ENCODE results near the gene PPP6R1.

PPP6R1 gene

GRCh38 chr19:55279770-55280643, 21.2 kb upstream of the PPP6R1 start, which contains the start of gene HSPBP1:
Gene HSPBP1, minus strand, starts transcription at chr19:55280110. Its CDS starts 502 bp downstream, at chr19:55279608.
- DNase-seq, result peak; percentile 95

DNA sequence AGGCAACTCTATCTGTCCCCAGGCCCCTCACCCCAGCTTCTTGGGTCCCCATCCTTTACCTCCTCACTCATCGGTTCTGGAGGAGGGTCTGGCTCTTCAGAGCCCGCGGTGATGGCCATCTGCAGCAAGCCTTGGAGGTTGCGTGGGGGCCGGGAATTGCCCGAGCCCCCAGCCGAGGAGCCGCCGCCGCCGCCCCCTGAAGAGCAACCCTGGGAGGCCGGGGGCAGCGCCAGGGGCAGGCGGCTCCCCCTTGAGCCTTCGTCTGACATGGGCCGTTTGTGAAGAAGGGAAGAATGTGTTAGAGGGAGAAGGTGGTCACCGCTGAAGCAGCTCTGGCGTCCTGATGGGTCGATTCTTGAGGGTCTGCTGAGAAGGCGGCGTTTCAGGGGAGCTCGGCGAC, 20.5 kb upstream of the PPP6R1 start:
- DNase-seq, result no peak

GRCh38 chr19:55278391-55279135, 19.7 kb upstream of the PPP6R1 start:
- no peak for DNase-seq

DNA sequence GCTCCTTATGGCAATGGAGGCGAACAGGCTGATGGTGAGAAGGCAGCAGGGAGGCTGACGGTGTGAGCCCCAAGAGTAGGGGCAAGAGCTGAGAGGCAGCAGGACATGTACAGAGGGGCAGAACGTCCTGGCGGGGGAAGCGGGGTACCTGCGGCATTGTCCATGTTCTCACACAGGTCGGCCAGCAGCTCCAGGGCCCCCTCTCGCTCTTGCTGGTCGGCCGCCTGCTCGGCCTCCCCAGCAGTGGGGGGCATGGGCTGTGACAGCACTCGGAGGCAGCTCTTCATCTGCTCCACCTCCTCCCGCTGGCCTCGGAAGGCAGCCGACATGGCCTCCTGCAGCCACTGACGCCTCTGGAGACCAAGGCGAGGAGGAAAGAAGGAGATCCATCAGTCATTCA, 18.7 kb upstream of the PPP6R1 start:
- no peak for DNase-seq

GRCh38 chr19:55276720-55277430, 18.1 kb upstream of the PPP6R1 start:
- no peak for DNase-seq

- no peak for DNase-seq
These were observed 17.3 kb upstream of the PPP6R1 start for GRCh38 chr19:55275851-55276719.

DNA sequence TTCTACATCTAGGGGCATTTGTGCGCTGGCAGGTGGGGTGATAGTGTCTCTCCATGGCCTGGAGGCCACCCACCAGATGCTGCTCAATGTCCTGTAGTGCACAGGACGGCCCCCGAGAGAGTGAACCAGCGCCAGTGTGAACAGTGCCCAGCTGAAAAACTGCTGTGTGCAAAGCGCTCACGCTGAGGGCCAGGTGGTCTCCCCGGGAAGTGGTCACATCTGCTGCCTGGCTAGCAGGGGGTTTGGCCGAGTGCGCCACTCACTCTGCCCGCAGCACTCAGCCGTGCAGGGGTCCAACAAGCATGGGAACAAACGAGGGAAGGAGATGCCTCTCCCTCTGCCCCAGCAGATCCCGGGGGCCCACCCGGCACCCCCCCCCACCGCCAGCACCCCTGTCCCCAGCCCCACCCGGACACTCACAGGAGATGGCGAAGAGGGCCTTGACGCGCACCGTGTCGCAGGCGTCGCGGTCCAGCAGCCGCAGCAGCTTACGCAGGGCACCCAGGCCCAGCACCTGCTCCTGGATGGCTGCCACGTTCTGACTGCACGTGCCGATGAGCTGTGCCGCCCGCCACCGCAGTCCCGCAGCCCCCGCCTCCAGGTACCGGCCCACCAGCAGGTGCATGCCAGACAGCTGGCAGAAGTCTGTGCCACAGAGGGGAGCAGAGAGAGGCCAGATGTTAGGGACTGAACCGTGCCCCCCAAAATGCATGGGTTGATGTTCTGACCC, 15.3 kb upstream of the PPP6R1 start:
- no peak for DNase-seq

DNA sequence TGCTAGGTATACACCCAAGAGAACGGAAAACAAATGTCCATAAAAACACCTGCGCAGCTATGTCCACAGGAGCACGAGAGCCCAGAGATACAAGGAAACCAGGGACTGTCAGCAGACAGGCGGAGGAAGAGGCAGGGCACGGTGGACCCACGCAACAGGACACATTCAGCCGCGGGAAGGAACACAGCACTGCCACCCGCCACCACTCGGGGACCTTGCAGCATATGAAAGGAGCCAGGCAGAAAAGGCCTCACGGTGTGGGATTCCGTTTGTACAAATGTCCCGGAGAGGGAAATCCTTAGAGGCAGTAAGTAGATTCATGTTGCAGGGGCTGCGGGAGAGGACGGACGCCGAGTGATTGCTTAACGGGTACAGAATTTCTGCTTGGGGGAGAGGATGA, 13.3 kb upstream of the PPP6R1 start:
- DNase-seq, result no peak

GRCh38 chr19:55270172-55270942, 11.5 kb upstream of the PPP6R1 start:
- DNase-seq, result no peak

- DNase-seq, result no peak
These were observed 10.5 kb upstream of the PPP6R1 start for GRCh38 chr19:55269299-55269698.

DNA sequence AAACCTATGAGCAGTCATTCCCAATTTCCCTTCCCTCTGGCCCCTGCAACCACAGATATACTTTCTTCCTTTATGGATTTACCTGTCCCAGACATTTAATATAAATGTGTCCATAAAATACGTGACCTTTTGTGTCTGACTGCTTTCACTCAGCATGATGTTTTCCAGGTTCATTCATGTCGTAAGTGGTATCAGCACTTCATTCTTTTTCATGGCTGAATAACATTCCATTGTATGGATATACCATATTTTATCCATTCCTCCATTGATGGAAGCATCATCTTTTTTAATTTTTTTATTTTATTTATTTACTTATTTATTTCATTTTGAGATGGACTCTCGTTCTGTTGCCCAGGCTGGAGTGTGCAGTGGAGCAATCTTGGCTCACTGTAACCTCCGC, 8.0 kb upstream of the PPP6R1 start:
- DNase-seq, result no peak

DNA sequence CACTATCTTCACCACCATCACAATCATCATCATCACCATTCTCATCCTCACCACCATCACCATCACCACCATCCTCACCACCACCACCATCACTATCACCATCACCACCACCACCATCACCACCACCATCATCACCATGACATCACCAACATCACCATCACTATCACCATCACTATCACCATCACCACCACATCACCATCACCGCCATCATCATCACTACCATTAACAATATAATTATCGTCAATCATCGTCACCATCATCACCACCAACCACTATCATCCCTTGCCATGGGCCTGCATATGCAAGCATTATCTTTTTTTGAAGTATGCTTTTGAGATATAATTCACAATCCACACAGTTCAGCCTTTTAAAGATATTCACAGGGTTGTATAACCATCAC, 7.6 kb upstream of the PPP6R1 start:
- no peak for DNase-seq

DNA sequence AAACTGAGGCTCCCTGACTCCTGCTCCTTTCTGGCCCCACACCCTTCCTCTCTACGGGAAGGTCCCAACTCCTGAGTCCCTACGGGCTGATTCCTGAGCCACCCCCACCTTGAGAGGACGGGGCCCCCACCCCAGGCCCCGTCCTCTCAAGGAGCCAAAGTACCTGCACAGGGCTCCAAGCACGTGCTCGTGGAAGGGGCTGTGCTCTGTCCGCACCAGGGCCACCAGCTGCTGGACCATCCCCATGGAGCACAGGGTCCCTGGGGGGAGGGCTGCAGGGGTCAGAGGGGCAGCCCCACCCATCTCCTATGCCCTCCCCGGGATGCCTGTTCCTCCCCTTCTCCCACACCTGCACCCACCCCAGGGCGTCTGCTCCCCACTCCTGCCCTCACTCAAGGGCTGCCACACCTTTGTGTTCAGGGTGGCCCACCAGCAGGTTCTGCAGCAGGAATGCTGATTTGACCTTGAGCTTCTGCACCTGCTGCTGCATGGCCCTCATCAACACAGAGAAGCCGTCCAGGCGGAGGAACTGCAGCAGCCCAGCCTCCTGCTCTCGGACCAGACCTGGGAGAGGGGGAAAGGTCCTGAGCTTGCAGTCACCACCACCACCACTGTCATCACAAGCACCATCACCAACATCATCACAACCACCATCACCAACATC, 7.0 kb upstream of the PPP6R1 start:
- DNase-seq, result no peak

- DNase-seq, result no peak
These were observed 6.4 kb upstream of the PPP6R1 start for GRCh38 chr19:55265173-55265572.

DNA sequence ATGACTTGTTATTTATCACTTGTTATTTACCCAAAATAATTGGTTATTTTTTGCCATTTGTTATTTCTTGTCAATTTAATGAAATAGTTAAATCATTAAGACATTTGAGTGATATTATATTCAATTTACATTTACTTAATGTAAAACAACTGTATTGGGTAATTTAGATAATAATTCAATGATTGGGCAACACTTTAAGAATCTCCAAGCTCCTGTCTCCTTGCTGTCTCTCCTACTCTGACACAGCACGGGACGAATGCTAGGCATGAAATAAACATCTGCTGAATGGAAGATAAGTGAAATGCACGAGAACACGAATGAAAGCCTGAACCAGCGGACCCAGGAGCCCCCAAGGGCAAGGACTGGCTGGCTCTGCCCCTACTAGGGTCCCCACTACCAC, 5.7 kb upstream of the PPP6R1 start:
- no peak for DNase-seq

GRCh38 chr19:55262359-55262758, 3.5 kb upstream of the PPP6R1 start:
- DNase-seq, result no peak

- no peak for DNase-seq
These were observed 2.9 kb upstream of the PPP6R1 start for GRCh38 chr19:55261671-55262126.

DNA sequence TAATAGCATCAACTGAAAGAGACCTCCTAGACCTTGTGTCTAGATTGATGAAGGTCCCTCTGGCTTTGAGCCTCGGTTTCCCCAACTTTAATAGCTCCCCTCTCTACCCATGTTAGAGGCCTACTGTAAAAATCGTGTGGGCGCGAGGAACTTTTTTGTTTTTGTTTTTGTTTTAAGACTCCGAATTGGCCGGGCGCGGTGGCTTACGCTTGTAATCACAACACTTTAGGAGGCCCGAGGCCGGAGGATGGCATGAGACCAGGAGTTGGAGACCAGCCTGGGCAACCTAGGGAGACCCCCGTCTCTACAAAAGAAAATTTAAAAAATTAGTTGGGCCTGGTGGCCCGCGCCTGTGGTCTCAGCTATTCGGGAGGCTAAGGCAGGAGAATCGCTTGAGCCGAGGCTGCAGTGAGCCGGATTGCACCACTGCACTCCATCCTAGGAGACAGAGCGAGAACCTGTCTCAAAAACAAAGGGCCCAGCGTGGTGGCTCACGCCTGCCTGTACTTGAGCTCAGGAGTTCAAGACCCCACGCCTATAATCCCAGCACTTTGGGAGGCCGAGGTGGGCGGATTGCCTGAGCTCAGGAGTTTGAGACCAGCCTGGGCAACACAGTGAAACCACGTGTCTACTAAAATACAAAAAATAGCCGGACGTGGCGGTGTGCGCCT, 858 bp upstream of the PPP6R1 start:
- no peak for DNase-seq

DNA sequence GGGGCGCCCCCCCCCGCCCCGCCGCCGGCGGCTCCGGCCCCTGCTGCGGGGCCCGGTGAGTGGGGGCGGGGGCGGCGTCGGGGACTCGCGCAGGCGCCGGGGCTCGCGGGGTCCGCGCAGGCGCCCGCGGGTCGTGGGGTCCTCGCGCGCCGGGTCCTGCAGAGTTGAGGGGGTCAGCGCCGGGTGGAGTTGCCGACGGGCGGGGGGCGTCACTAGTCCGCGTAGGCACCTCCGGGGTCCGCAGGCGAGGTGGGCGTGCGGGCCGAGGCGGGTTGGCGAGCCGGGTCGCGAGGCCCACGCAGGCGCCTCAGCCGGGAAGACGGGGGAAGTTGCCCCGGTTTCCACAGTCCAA, 365 bp downstream of the PPP6R1 start:
- DNase-seq, result no peak
